KOPT-K1 (cell line): ENCODE data around the gene APMAP.
"Not testable (repeated sequence)": the region's sequence is repeated elsewhere in the genome, so short reads cannot be mapped to it uniquely, and the experiment has no call there.

Experiments
- H3K27ac ChIP-seq: fragments of 200-600 bp; sonication (generic); 2 replicates; pipeline ENCODE4 v1.5.1; 2016; ENCODE audit warnings: antibody characterized with exemption, mild to moderate bottlenecking, low read depth, low read length; ENCODE audit not compliant: poor library complexity, severe bottlenecking
- H3K36me3 ChIP-seq: fragments of 200-600 bp; sonication (generic); 2 replicates; pipeline ENCODE4 v1.5.1; 2017; ENCODE audit warnings: antibody characterized with exemption, mild to moderate bottlenecking, low read length, moderate library complexity; ENCODE audit not compliant: insufficient read depth
- H3K9me3 ChIP-seq: fragments of 200-600 bp; sonication (generic); 2 replicates; pipeline ENCODE4 v1.5.1; 2017; ENCODE audit warnings: antibody characterized with exemption, low read length, mild to moderate bottlenecking; ENCODE audit not compliant: insufficient read depth, poor library complexity, severe bottlenecking

APMAP gene

DNA sequence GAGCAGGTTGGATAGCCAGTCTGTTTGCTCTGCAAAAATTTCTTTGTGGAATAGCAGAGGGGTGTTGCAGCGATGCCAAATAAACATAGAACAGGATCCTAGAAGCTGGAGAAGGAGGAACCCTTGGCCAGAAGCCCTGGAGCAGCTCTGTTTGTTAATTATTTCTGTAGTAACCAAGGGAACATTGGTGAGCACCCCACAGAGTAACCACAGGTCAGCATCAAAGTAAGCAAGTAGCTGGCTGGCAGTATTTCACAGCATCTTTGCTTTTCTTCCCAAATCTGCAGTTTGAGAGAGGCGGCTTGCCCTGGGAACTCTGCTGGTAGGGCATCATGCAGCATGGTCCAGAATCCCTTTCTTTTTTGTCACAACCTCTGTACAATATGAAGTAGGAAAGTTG is 12.7 kb upstream of the APMAP start:
- Histone ChIP-seq H3K27ac (no peak overlapping the region), H3K9me3 (no peaks in the 10 kb centered on the region), H3K36me3 (peaks cover 54% of the 10 kb centered on the region)

DNA sequence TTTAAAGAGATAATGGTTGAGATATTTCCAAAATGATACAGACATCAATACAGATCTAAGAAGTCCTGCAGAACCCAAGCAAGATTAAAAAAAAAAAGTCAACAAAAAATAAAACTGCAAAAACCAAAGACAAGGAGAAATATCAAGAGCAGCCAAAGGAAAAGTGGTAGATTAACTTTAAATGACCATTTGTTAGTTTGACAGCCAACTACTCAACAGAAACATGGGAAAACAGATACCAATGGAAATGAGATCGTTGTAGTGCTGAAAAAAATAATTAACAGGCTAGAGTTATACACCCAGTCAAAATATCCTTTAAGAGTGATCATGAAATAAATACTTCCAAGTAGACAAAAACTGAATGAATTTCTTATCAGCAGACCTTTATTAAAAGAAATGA is 10.5 kb upstream of the APMAP start:
- no peaks in the 10 kb centered on the region for H3K9me3 ChIP-seq
- no peak overlapping the region for H3K27ac ChIP-seq
- peaks cover 31% of the 10 kb centered on the region for H3K36me3 ChIP-seq

DNA sequence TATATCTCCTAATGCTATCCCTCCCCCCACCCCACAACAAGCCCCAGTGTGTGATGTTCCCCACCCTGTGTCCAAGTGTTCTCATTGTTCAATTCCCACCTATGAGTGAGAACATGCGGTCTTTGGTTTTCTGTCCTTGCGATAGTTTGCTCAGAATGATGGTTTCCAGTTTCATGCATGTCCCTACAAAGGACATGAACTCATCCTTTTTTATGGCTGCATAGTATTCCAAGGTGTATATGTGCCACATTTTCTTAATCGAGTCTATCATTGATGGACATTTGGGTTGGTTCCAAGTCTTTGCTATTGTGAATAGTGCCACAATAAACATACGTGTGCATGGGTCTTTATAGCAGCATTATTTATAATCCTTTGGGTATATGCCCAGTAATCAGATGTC is 8.8 kb upstream of the APMAP start:
- H3K27ac ChIP-seq, H3K9me3 ChIP-seq: not testable (repeated sequence)
- H3K36me3 ChIP-seq: peaks cover 15% of the 10 kb centered on the region

DNA sequence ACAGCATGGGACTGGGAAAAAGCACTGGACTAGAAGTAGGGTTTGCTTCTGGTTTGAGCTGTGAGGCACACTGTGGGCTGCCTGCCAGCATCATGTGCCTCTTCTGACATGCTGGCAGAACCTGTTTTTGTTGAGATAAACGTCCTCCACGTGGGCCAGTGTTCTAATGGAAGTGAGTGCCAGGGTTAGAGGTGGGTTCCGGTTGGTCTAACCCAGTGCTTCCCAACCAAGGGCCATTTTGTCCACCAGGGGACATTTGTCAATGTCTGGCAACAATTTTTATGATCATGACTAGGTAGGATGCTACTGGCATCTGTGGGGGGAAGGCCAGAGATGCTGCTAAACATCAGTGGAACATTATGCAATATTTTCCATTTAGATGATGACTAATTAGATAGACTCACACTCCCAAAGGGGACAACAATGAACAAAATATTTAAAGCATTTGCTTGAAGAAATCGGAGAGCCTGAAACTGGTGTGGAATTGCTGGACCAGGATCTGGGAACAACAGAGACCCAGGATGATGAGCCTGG is 7.8 kb upstream of the APMAP start:
- H3K9me3 ChIP-seq: no peaks in the 10 kb centered on the region
- no peak overlapping the region for H3K27ac ChIP-seq
- H3K36me3 ChIP-seq: peaks cover 5% of the 10 kb centered on the region; the same call in 1 of the 2 replicates

DNA sequence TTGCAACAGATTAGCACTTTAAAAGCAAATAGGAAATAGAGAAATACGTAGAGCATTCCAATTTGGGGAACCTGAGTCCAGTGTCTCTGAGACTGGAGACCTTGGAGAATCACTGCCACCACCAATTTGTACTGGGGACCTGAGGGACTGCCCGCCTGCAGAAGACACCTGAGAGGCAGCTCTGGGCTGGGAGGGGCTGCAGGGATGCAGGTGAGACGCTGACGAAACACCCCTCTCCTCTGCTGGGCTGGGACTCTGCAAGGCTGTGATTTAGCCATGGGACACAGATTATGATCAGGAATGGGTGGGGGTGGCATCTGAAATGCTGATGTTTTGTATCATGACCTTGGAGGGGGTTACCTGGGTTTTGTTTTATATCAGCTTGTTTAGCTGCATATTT is 7.0 kb upstream of the APMAP start:
- Histone ChIP-seq H3K27ac (no peak overlapping the region), H3K9me3 (no peaks in the 10 kb centered on the region), H3K36me3 (no peaks in the 10 kb centered on the region)

DNA sequence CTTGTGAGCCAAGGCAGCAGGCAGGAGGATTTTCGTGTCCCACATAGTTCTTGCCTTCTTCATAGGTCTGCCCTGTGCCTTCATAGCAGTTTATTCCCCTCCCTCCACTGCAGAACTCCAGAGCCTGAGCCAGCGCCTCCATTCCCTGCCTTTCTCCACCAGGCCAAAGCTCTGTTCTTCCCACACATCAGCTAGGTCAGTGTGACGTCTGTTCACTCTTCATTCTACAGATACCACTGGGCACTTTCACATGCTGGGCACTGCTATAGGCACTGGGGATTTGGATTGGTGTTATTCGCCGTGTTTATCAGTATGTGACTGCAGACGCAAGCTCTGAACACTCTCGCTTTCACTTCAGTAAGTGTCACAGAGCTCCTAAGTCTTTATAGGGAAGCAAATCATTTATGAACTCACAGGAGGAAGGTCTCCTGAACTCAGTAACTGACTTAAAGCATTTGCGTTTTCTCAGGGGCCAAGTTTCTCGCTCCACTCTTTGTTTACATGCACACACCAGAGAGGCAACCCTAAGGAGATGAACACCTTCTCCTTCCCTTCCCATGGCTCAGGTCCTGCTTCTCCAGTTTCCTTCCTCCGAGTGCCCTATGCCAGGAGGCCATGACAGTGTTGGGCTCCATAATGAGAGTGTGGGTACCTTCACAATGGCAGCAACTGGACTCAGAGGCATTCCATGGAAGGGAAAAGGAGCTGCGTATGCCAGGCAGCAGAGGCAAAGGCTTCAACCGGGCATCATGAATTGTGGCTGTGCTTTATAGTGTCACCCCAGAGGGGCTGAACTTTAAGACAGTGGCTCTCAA is 6.3 kb upstream of the APMAP start:
- no peaks in the 10 kb centered on the region for H3K9me3 ChIP-seq
- no peak overlapping the region for H3K27ac ChIP-seq
- H3K36me3 ChIP-seq: no peaks in the 10 kb centered on the region

DNA sequence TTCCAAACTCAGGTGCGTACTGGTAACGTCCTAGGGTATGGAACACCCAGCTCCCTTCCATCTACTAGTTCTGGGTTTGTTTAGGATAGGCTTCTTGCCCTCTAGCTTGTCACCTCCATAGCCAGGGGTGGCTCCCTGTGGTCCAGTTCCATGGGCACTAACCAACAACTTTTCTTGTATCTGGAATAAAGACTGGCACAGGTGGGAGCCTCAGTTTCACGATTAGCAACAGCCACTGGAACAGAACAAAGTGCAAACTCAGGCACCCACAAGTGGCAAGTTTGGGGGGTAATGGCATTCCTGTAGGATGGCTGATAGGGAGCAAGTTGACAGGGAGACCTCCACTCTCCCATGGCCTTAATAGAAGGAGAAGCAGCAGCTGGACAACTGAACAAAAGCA is 5.6 kb upstream of the APMAP start:
- Histone ChIP-seq H3K27ac (no peak overlapping the region), H3K9me3 (no peaks in the 10 kb centered on the region), H3K36me3 (no peaks in the 10 kb centered on the region)

DNA sequence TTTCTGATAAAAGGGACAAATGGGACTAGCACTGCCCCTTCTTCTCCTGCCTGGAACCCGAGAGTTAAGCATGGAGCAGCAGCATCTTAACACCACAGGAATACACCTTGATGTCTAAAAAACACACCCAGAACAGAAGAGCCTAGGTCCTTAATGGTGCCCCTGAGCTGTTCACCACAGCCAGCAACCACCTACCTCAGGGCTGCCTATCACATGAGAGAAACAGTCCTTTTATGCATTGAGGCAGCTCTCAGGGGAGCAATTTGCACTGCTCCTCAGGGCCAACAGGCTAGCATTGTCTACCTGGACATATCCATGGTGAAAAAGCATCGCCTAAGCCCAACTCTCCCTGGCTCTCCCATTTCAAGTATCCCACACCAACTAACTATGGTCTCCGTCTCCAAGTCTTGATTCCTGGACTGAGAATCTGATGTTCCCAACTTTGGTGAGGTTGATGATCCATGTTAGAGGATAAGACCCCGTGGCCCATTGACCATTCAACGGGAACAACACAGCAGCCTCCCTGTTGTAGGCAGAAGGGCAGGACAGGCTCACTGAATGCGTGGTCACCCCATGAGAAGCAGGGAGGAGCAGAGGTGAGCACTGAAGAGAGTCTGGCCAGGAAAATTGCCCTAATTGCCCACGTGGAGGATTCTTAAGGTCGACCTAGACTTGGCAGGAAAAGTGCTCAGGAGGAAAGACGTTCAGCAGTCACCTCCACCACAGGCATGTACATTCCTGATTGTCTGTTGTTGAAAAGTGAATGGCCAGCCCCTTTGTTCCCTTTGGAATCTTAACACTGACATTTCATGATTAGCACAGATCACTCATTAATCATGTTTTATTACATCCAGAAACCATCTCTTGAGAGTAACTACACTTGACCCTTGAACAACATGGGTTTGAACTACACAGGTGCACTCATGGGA is 4.2 kb upstream of the APMAP start:
- Histone ChIP-seq H3K9me3 (no peaks in the 10 kb centered on the region), H3K36me3 (no peaks in the 10 kb centered on the region), H3K27ac (no peak overlapping the region)

DNA sequence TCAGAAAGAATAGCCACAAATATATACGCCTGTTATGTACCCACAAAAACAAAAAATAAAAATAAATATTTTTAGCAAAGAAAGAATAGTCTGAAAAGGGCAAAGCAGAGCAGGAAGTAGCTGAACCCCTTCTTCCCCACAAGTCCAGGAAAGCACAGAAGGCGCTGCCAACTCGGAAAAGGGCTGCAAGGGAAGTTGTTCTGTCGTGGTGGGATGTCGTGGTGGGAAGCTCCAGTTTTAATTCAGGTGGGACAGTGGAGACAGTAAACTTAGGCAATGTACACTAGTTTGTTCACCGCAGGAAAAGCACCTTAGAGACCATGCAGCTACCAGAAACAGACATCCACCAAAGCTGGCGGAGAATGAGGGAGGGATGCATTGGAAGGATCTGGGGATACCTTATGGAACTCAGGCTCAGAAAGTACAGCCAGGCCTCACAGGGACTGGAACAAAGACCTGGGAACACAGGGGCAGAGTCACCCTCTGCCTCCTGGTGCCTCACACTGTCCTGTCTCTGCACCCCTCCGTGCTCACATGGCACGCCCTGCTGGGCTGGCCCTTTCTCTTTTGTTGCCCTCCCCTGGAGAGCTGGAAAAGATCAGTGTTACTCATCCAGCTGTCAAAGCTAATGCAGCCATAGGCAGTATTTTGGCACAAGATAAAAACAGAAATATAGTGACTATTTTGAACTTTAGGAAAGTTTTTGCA is 3.3 kb upstream of the APMAP start:
- H3K27ac ChIP-seq: no peak overlapping the region
- no peaks in the 10 kb centered on the region for H3K36me3 ChIP-seq
- H3K9me3 ChIP-seq: no peaks in the 10 kb centered on the region

DNA sequence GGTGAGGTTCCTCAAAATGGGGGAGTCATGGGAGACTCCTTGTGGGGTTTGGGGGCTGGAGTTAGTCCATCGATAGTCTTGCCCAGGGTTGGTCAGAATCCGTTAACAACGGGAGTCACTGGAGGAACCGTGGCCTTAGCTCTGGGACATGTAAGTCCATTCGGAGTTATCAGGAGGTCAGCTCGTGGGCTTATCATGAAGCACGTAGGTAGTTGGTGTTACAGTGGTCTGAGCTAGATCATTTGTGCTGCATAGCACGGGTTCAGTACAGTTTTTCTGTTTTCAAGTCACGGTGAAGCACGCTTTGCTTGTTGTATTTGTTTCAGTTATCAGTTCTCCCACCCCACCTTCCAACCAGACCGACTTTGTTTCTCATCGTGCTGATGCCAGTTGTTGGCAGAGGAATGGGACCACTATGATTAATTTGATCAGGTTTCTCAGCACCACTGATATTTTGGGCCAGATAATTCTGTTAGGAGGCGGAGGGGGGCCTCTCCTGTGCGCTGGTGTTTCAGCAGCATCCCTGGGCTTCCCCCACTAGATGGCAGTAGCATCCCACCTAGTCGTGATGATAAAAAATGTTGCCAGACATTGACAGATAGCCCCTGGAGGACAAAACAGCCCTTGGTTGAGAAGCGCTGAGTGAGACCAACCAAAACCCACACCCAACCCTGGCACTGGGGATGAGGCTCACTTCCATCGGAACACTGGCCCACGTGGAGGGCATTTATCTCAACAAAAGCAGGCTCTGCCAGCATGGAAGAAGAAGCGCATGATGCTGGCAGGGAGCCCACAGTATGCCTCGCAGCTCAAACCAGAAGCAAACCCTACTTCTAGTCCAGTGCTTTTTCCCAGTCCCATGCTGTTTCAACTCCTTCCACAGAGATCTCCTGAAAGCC is 2.2 kb upstream of the APMAP start:
- H3K9me3 ChIP-seq: no peaks in the 10 kb centered on the region
- H3K27ac ChIP-seq: no peak overlapping the region
- H3K36me3 ChIP-seq: peaks cover under 1% of the 10 kb centered on the region; the same call in 1 of the 2 replicates

DNA sequence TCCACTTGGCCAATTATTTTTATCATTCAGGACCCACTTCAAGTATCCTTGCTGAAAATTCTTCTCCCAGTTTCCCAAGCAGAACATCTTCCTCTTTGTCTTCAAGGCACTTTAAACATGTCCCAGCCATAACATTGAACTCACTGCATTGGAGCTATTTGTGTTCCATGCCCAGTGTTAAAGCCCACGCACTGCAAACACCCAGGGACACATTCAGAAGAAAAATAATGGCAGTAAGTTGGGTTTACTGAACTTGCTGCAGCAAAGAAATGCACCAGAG is 1.6 kb upstream of the APMAP start:
- peaks cover 6% of the 10 kb centered on the region for H3K36me3 ChIP-seq
- H3K27ac ChIP-seq: no peak overlapping the region
- H3K9me3 ChIP-seq: no peaks in the 10 kb centered on the region

DNA sequence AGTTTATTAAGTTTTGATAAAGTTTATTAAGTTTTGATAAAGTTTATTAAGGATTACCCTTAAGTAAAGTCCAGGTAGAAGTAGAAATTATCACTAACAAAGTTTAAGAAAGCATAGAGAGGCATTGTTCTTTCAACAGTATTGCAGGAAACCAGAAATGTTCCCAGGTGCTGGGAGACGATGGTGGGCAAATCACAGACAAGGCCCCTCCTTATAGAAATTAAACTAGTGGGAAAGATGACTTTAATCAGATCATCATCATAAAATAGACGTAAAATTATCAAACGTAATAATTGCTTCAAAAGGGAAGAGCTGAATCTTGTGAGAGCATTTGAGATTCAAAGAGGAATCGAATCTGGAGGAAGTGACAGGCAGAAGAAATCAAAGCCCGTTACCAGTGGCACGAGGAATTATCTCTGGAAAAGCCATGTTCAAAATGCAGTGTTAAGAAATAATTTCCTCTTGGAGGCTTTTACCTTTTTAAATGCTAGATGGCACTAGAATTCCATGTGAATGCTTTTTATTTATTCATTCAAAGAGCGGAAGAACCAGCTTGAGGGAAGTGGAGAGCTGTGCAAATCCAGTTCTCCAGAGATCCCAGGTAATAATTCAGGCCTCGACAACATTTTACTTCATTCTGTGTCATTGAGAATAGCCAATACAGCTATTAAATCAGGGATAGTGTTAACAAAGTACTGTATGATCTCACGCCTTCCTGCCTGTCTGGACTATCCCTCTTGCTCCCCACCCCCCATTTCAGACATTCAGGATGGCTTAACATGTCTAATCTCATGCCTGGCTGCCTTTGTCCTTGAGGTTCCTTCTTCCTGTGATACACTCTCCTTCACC is 1.0 kb upstream of the APMAP start:
- H3K9me3 ChIP-seq: no peaks in the 10 kb centered on the region
- peak overlapping the region; percentile 79 for H3K27ac ChIP-seq
- H3K36me3 ChIP-seq: peaks cover 9% of the 10 kb centered on the region

DNA sequence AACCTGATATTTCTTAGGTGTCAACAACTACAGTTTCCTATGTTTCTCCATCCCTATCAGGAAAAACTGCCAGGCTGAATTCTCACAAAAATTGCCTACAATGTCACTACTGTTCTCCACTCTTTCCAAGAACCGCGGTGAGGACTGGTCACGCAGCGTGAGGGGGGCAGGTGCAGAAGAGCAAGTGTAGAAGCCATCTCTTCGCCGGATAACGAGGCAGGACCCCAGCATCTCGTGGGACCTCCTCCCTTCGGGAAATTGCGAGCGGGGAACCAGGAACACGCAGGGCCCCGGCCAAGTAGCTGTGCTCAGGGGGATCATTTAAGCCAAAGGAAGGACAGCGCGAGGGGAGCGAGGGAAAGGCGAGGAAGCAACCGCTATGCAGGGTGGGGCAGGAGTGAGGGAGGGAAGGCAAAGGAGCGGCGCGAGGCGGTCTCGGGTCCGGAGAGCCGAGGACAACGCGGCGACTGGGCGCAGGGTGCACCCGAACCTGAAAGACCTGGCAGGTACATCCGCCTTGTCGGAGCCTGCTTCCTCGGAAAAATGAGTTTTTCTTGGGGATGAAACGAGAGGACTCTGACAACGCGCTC is 559 bp downstream of the APMAP start:
- peaks cover 12% of the 10 kb centered on the region for H3K36me3 ChIP-seq
- no peaks in the 10 kb centered on the region for H3K9me3 ChIP-seq
- peak overlapping the region; percentile 79 for H3K27ac ChIP-seq
